NB4 (cell line): Measurements from ENCODE around the gene ICE2.
A peak's percentile ranks its signal among the peaks of the same experiment; 100 is the strongest.

Experiments
- DNase-seq: peaks from one replicate; pipeline ENCODE4 v3.0.0; 2010; ENCODE audit warnings: low read depth
- H3K4me3 ChIP-seq: one replicate; pipeline ENCODE4 v1.5.1; 2011; ENCODE audit warnings: mild to moderate bottlenecking, low read depth, low read length, moderate library complexity
- MYC ChIP-seq: IDR thresholded peaks from 2 replicates; pipeline ENCODE4 v1.6.1; 2011; ENCODE audit warnings: low read depth, low read length
- POLR2A ChIP-seq: IDR thresholded peaks from 2 replicates; pipeline ENCODE4 v1.6.1; 2011; ENCODE audit warnings: mild to moderate bottlenecking; ENCODE audit not compliant: insufficient read length; ENCODE audit errors: extremely low read depth
- TF ChIP-seq, protein P1 (sequence below): IDR thresholded peaks from 2 replicates; pipeline ENCODE4 v1.6.1; 2011; ENCODE audit warnings: low read depth, low read length
- TF ChIP-seq, protein P2 (sequence below): IDR thresholded peaks from one replicate; pipeline ENCODE4 v1.5.1; 2012; ENCODE audit warnings: low read depth, low read length

The ICE2 gene

DNA sequence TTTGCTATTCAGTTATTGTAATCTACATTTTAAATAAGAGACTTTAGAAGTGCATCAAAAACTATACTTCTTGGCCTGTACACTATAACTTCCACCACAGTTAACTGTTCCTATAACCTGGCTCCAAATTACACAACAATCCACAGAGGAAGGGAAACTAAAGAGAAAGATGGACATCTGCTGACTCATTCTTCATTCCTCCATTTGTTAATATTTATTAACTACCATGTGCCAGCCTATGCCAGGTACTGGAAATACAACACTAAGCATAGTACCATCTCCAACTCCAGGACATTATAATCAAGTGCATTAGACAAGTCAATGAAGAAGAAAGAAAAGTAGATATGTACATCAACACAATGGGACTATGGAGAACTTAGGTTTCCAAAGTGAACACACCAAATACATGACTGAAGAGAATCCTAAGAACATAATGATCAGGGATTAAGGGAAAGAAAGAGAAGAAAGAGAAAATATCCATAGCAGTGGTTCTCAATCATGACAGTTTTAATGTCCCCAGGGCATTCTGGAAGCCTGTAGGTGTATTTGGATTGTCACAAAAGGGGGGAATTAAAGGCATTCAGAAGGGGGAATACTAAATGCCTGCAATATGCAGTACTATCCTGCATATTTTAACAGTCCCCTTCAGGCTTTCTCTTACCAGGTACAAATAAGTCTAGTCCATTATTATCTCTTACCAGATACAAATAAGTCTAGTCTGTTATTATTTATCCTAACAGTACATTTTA lies 8.9 kb downstream of the ICE2 start:
- no peak overlapping the region for H3K4me3 ChIP-seq
- DNase-seq: peak; percentile 18
- no peak for TF ChIP-seq POLR2A
- TF ChIP-seq MYC: no peak

DNA sequence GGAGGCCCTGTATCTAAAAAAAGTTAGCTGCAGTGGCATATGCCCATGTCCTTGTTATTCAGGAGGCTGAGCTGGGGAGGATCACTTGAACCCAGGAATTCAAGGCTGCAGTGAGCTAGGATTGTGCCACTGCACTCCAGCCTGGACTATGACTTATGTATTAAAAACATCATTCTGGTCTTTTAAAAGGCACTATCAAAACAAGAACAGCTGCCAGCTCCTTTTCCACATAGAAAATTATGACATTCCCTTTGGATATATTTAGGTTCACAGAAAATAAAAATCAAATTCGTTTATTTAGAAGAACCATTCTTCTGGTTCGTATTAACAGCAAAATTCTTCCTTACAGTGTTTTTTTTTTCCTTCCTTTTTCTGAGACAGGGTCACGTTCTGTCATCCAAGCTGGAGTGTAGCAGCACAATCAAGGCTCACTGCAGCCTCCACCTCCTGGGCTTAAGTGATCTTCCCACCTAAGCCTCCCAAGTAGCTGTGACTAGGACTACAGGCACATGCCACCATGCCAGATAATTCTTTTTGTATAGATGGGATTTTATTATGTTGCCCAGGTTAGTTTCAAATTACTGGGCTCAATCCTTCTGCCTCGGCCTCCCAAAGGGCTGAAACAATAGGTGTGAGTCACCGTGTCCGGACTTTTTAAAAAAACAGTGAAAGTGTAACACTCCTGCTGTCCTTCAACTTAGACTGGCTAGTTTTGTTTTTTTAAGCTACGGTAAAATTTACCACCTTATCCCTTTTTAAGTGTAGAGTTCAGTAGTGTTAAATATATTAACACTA lies 13.9 kb downstream of the ICE2 start:
- no peak overlapping the region for H3K4me3 ChIP-seq
- no peak for TF ChIP-seq POLR2A
- TF ChIP-seq, protein P1, sequence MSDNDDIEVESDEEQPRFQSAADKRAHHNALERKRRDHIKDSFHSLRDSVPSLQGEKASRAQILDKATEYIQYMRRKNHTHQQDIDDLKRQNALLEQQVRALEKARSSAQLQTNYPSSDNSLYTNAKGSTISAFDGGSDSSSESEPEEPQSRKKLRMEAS: no peak
- TF ChIP-seq, protein P2, sequence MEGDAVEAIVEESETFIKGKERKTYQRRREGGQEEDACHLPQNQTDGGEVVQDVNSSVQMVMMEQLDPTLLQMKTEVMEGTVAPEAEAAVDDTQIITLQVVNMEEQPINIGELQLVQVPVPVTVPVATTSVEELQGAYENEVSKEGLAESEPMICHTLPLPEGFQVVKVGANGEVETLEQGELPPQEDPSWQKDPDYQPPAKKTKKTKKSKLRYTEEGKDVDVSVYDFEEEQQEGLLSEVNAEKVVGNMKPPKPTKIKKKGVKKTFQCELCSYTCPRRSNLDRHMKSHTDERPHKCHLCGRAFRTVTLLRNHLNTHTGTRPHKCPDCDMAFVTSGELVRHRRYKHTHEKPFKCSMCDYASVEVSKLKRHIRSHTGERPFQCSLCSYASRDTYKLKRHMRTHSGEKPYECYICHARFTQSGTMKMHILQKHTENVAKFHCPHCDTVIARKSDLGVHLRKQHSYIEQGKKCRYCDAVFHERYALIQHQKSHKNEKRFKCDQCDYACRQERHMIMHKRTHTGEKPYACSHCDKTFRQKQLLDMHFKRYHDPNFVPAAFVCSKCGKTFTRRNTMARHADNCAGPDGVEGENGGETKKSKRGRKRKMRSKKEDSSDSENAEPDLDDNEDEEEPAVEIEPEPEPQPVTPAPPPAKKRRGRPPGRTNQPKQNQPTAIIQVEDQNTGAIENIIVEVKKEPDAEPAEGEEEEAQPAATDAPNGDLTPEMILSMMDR: no peak
- TF ChIP-seq MYC: no peak
- DNase-seq: no peak

DNA sequence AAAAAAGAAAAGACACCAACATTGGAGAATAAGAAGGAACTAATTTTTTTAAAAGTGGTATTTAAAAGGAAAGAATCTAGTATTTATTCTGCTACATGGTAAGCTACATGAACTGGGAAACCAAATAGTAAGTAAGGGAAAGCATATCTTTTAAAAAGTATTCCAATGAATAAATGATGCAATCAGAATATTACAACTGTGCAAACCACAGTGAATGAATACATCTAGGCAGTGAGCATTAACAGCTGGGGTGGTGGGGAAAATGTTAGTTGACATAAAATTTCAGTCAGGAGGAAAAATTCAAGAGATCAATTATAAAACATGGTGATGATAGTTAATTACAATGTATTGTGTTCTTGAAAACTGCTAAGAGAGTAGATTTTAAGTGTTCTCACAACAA lies 16.9 kb downstream of the ICE2 start:
- H3K4me3 ChIP-seq: no peak overlapping the region
- DNase-seq: no peak

DNA sequence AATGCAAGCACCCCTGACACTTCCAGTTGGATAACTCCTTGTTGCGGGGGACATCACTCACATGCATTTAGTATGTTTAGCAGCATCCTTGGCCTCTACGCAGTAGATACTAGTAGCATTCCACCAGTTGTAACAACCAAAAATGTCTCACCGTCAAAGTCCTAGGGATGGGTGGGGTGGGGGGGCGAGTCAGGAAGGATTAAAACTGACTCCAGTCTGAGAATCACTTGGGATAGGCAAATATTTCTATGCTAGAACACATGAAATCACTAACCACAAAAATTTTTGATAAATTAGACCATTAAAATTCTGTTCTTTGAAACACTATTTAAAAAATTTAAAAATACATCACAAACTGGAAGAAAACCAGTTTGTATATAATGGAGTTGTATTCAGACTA lies 18.0 kb downstream of the ICE2 start:
- TF ChIP-seq, protein P1: no peak
- H3K4me3 ChIP-seq: no peak overlapping the region
- no peak for DNase-seq

More for the DNA sequence above, 16.9 kb downstream of the ICE2 start:
- TF ChIP-seq, protein P1: no peak
- TF ChIP-seq POLR2A: no peak
- TF ChIP-seq MYC: no peak
- TF ChIP-seq, protein P2: no peak

DNA sequence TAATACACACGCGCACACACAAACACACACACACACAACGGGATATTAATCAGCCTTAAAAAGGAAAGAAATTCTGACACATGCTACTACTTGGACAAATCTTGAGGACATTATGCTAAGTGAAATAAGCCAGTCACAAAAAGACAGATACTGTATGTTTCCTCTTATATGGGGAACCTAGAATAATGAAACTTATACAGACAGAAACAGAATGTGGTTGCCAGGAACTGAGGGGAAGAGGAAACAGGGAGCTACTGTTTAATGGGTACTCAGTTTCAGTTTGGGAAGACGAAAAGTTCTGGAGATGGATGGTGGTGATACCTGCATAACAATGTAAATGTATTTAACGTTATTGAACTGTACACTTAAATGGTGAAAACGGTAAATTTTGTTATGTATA lies 20.2 kb downstream of the ICE2 start:
- TF ChIP-seq, protein P1: no peak
- TF ChIP-seq POLR2A (no peak), MYC (no peak)
- TF ChIP-seq, protein P2: no peak
- no peak for DNase-seq
- H3K4me3 ChIP-seq: no peak overlapping the region

DNA sequence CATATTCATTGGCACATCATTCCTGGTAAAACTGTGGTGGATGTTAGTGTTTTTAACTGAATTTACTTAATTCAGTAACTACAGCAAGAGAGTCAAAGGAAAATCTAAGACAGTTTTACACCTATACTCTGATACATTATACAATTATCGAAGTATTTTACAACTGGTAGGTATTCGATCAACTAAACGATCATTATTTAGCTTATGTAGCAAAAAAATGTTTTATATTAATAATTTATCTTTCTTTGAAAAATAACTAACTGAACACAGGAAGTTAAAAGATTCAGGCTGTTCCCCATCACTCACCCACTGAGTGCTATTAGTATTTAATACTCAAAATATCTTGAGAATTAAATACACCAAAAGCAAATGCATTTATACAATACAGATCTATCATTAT lies 21.0 kb downstream of the ICE2 start:
- no peak for DNase-seq
- TF ChIP-seq, protein P2: no peak
- TF ChIP-seq MYC: no peak
- no peak for TF ChIP-seq POLR2A
- TF ChIP-seq, protein P1: no peak
- no peak overlapping the region for H3K4me3 ChIP-seq
